ENCODE data around the gene SEMA3C.

The SEMA3C gene

DNA sequence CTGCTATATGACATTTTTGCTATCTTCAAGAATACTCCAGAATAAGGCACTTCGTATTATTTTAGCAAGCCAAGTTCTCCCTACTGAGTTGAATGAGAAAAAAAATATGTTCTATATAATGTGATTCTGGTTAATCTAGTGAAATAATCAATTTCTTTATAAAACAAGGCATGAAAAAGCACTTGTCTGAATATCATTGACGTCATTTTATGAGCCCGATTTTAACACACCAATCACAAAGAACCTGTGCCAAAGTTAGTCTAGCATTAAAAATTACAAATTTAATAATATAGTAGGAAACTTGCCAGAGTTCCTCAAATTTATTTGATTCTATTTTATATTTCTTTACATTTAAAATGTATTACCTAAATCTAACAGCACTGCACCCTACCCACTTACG, 155.1 kb downstream of the SEMA3C start:
- Histone ChIP-seq H3K27me3 (ENCODE audit: control insufficient read depth, insufficient read depth, low read length) (no peaks in the 10 kb centered on the region; the same call in 1 of the 2 replicates), H3K9ac (ENCODE audit: low read length) (no peak overlapping the region), H3K27ac (ENCODE audit: low read depth, low read length) (no peak overlapping the region), H3K9me3 (ENCODE audit: control insufficient read depth, insufficient read depth, low read depth, low read length) (no peaks in the 10 kb centered on the region), H3K36me3 (ENCODE audit: control insufficient read depth, insufficient read depth, low read length) (no peaks in the 10 kb centered on the region), H3K4me3 (ENCODE audit: low read depth, low read length) (no peak overlapping the region), H3K4me1 (ENCODE audit: control insufficient read depth, insufficient read depth, low read length) (peaks cover 35% of the 10 kb centered on the region)

GRCh38 chr7:80763289-80763688, 155.6 kb downstream of the SEMA3C start:
- H3K9ac ChIP-seq (ENCODE audit: low read length): no peak overlapping the region
- no peak overlapping the region for H3K4me3 ChIP-seq (ENCODE audit: low read depth, low read length)
- H3K27me3 ChIP-seq (ENCODE audit: control insufficient read depth, insufficient read depth, low read length): no peaks in the 10 kb centered on the region; the same call in 1 of the 2 replicates
- H3K4me1 ChIP-seq (ENCODE audit: control insufficient read depth, insufficient read depth, low read length): peaks cover 35% of the 10 kb centered on the region
- H3K27ac ChIP-seq (ENCODE audit: low read depth, low read length): no peak overlapping the region
- no peaks in the 10 kb centered on the region for H3K36me3 ChIP-seq (ENCODE audit: control insufficient read depth, insufficient read depth, low read length)
- H3K9me3 ChIP-seq (ENCODE audit: control insufficient read depth, insufficient read depth, low read depth, low read length): no peaks in the 10 kb centered on the region

- Histone ChIP-seq H3K27ac (ENCODE audit: low read depth, low read length) (no peak overlapping the region), H3K9ac (ENCODE audit: low read length) (no peak overlapping the region), H3K4me3 (ENCODE audit: low read depth, low read length) (no peak overlapping the region), H3K4me1 (ENCODE audit: control insufficient read depth, insufficient read depth, low read length) (peaks cover 35% of the 10 kb centered on the region), H3K27me3 (ENCODE audit: control insufficient read depth, insufficient read depth, low read length) (no peaks in the 10 kb centered on the region; the same call in 1 of the 2 replicates), H3K9me3 (ENCODE audit: control insufficient read depth, insufficient read depth, low read depth, low read length) (no peaks in the 10 kb centered on the region), H3K36me3 (ENCODE audit: control insufficient read depth, insufficient read depth, low read length) (no peaks in the 10 kb centered on the region)
These were observed 158.6 kb downstream of the SEMA3C start for GRCh38 chr7:80760292-80760691.

DNA sequence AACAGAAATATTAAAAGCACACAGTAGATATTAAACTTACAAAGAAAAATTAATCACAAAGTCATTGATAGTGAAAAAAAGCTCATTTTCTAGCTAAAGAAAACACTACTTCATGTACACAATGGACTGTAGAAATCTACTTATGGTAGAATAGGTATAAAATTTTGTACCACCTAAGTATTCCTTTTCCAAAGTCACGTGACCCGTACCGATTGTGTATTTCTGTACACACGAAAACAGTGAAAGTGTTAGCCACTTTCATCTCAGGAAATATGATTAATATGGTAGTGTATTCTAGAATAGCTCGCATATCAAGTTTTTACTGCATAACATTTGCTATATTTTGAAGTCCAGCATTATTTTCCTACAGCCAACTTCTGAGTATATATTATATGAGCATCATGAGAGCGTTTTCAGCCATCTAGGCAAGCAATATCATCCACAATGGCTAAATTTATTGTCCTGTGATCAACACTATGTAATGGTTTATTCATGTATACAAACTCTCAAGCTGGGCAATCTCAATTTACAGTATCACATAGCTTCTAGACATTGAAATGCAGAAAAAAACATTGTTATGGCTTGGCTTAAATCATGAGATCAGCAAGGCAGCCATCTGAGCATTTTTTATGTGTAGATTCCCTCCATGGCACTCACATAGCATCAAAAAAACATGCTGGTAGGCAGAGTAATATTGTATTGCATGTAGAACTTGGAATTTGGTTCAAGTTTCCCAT, 165.7 kb downstream of the SEMA3C start:
- Histone ChIP-seq H3K4me3 (ENCODE audit: low read depth, low read length) (no peak overlapping the region), H3K9ac (ENCODE audit: low read length) (no peak overlapping the region), H3K27ac (ENCODE audit: low read depth, low read length) (no peak overlapping the region), H3K36me3 (ENCODE audit: control insufficient read depth, insufficient read depth, low read length) (no peaks in the 10 kb centered on the region), H3K4me1 (ENCODE audit: control insufficient read depth, insufficient read depth, low read length) (peaks cover 5% of the 10 kb centered on the region; the same call in 1 of the 2 replicates), H3K9me3 (ENCODE audit: control insufficient read depth, insufficient read depth, low read depth, low read length) (no peaks in the 10 kb centered on the region), H3K27me3 (ENCODE audit: control insufficient read depth, insufficient read depth, low read length) (no peaks in the 10 kb centered on the region)

DNA sequence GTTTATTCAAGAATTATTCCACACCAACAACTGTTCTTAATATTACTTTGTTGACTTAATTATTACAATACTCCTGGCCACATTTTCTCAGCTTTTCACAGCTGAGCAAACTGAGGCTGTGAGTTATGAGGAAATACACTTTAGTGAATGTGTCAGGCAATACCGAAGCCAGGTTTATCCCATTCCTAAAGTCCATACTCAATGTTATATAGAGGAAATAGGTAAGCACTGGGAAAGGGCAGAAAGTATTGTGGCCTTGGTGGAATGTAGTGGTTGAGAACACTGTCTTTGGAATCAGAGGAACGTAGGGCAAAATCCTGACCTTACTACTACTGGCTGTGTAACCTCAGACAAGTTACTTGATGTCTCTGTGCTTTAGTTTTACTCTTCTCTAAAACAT, 169.6 kb downstream of the SEMA3C start:
- Histone ChIP-seq H3K27me3 (ENCODE audit: control insufficient read depth, insufficient read depth, low read length) (no peaks in the 10 kb centered on the region), H3K36me3 (ENCODE audit: control insufficient read depth, insufficient read depth, low read length) (no peaks in the 10 kb centered on the region), H3K4me1 (ENCODE audit: control insufficient read depth, insufficient read depth, low read length) (peaks cover 5% of the 10 kb centered on the region; the same call in 1 of the 2 replicates), H3K9ac (ENCODE audit: low read length) (no peak overlapping the region), H3K4me3 (ENCODE audit: low read depth, low read length) (no peak overlapping the region), H3K27ac (ENCODE audit: low read depth, low read length) (no peak overlapping the region), H3K9me3 (ENCODE audit: control insufficient read depth, insufficient read depth, low read depth, low read length) (no peaks in the 10 kb centered on the region)

DNA sequence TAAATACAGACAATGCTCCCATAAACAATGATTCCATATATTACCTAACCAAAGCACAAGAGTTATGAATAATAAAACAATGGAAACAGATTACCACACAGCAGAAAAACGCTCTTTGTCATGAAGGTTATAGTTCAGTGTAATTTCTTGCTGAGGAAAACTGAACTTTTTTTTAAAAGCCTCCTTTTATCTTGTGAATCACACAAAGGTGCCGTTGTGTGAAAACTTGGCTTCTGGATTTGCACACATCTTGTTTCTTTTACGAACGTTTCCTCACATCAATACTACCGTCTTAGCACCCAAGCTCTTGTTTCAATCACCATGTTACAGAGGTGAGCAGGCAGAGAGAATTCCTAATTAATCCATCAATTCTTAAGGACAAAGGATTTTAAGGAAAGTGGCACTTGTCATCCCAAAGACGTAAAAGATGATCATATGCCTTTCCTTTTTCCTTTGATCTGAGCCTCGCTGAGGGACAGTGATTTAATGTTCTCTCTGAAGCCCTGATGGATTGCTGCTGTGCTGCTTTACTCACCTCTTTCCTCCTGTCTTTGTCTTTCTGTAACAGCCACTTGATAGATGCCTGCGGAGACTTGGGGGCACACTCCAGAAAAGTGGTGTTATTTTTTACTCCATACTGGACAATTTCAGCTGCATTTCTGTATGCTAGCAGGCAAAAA, 170.3 kb downstream of the SEMA3C start:
- Histone ChIP-seq H3K9me3 (ENCODE audit: control insufficient read depth, insufficient read depth, low read depth, low read length) (no peaks in the 10 kb centered on the region), H3K27me3 (ENCODE audit: control insufficient read depth, insufficient read depth, low read length) (no peaks in the 10 kb centered on the region), H3K4me1 (ENCODE audit: control insufficient read depth, insufficient read depth, low read length) (peaks cover 5% of the 10 kb centered on the region; the same call in 1 of the 2 replicates), H3K4me3 (ENCODE audit: low read depth, low read length) (no peak overlapping the region), H3K27ac (ENCODE audit: low read depth, low read length) (no peak overlapping the region), H3K36me3 (ENCODE audit: control insufficient read depth, insufficient read depth, low read length) (no peaks in the 10 kb centered on the region), H3K9ac (ENCODE audit: low read length) (no peak overlapping the region)

- H3K4me3 ChIP-seq (ENCODE audit: low read depth, low read length): no peak overlapping the region
- H3K4me1 ChIP-seq (ENCODE audit: control insufficient read depth, insufficient read depth, low read length): no peaks in the 10 kb centered on the region
- H3K9me3 ChIP-seq (ENCODE audit: control insufficient read depth, insufficient read depth, low read depth, low read length): no peaks in the 10 kb centered on the region
- H3K36me3 ChIP-seq (ENCODE audit: control insufficient read depth, insufficient read depth, low read length): no peaks in the 10 kb centered on the region
- no peak overlapping the region for H3K27ac ChIP-seq (ENCODE audit: low read depth, low read length)
- no peaks in the 10 kb centered on the region for H3K27me3 ChIP-seq (ENCODE audit: control insufficient read depth, insufficient read depth, low read length)
- H3K9ac ChIP-seq (ENCODE audit: low read length): no peak overlapping the region
These were observed 177.9 kb downstream of the SEMA3C start for GRCh38 chr7:80740778-80741545.

- H3K4me3 ChIP-seq (ENCODE audit: low read depth, low read length): no peak overlapping the region
- H3K9ac ChIP-seq (ENCODE audit: low read length): no peak overlapping the region
- no peaks in the 10 kb centered on the region for H3K36me3 ChIP-seq (ENCODE audit: control insufficient read depth, insufficient read depth, low read length)
- no peaks in the 10 kb centered on the region for H3K4me1 ChIP-seq (ENCODE audit: control insufficient read depth, insufficient read depth, low read length)
- H3K9me3 ChIP-seq (ENCODE audit: control insufficient read depth, insufficient read depth, low read depth, low read length): no peaks in the 10 kb centered on the region
- no peaks in the 10 kb centered on the region for H3K27me3 ChIP-seq (ENCODE audit: control insufficient read depth, insufficient read depth, low read length)
- H3K27ac ChIP-seq (ENCODE audit: low read depth, low read length): no peak overlapping the region
These were observed 182.3 kb downstream of the SEMA3C start for GRCh38 chr7:80736371-80737125.

- Histone ChIP-seq H3K4me1 (ENCODE audit: control insufficient read depth, insufficient read depth, low read length) (peaks cover 5% of the 10 kb centered on the region; the same call in 1 of the 2 replicates), H3K27me3 (ENCODE audit: control insufficient read depth, insufficient read depth, low read length) (no peaks in the 10 kb centered on the region), H3K9me3 (ENCODE audit: control insufficient read depth, insufficient read depth, low read depth, low read length) (no peaks in the 10 kb centered on the region), H3K4me3 (ENCODE audit: low read depth, low read length) (no peak overlapping the region), H3K9ac (ENCODE audit: low read length) (no peak overlapping the region), H3K36me3 (ENCODE audit: control insufficient read depth, insufficient read depth, low read length) (no peaks in the 10 kb centered on the region), H3K27ac (ENCODE audit: low read depth, low read length) (no peak overlapping the region)
These were observed 183.5 kb downstream of the SEMA3C start for GRCh38 chr7:80735330-80735729.

GRCh38 chr7:80734011-80734410, 184.8 kb downstream of the SEMA3C start:
- Histone ChIP-seq H3K36me3 (ENCODE audit: control insufficient read depth, insufficient read depth, low read length) (no peaks in the 10 kb centered on the region), H3K27me3 (ENCODE audit: control insufficient read depth, insufficient read depth, low read length) (no peaks in the 10 kb centered on the region), H3K9me3 (ENCODE audit: control insufficient read depth, insufficient read depth, low read depth, low read length) (no peaks in the 10 kb centered on the region), H3K27ac (ENCODE audit: low read depth, low read length) (no peak overlapping the region), H3K4me3 (ENCODE audit: low read depth, low read length) (no peak overlapping the region), H3K9ac (ENCODE audit: low read length) (no peak overlapping the region), H3K4me1 (ENCODE audit: control insufficient read depth, insufficient read depth, low read length) (peaks cover 5% of the 10 kb centered on the region; the same call in 1 of the 2 replicates)

Measured in HUES6 (cell line).